Measurements from ENCODE around the gene TSC22D1. TPM values are rescaled to one million over a fixed set of nuclear protein-coding genes. Genes with fewer than 3 reads are reported as not detected.
"Not testable (repeated sequence)": the region's sequence is repeated elsewhere in the genome, so short reads cannot be mapped to it uniquely, and the experiment has no call there.

TSC22D1 gene
- total and polyA plus RNA-seq, 3 experiments from 2014 or later: 8.5 to 10.3 (median 10.0) TPM

- H3K9me3 Mint-ChIP-seq: no peaks in the 10 kb centered on the region
- CTCF ChIA-PET: no interaction called here
These were observed 10.2 kb downstream of the TSC22D1 start for GRCh38 chr13:44565881-44566280.

GRCh38 chr13:44564936-44565335, 11.2 kb downstream of the TSC22D1 start:
- Histone ChIP-seq H3K36me3 (ENCODE audit: insufficient read depth, low read length) (no peaks in the 10 kb centered on the region), H3K9me3 (ENCODE audit: low read length) (no peaks in the 10 kb centered on the region), H3K4me3 (ENCODE audit: low read length) (no peak overlapping the region), H3K4me1 (ENCODE audit: insufficient read depth, low read length) (peaks cover 4% of the 10 kb centered on the region), H3K27ac (ENCODE audit: low read depth, low read length) (no peak overlapping the region), H3K27me3 (ENCODE audit: insufficient read depth, low read length, poor library complexity, severe bottlenecking) (no peaks in the 10 kb centered on the region)
- peaks cover 44 to 64% (median 63%) of the 10 kb centered on the region in 3 donors for H3K4me1 Mint-ChIP-seq
- H3K27ac Mint-ChIP-seq: no peak overlapping the region
- H3K36me3 Mint-ChIP-seq: peaks cover 0 to 2% (median 2%) of the 10 kb centered on the region in 3 donors
- no peak overlapping the region for H3K4me3 Mint-ChIP-seq
- H3K9me3 Mint-ChIP-seq: no peaks in the 10 kb centered on the region
- DNase-seq: no peak
- no peaks in the 10 kb centered on the region for H3K27me3 Mint-ChIP-seq
- ChIA-PET POLR2A (no interaction called here), CTCF (no interaction called here)

More at GRCh38 chr13:44565881-44566280, 10.2 kb downstream of the TSC22D1 start:
- Histone ChIP-seq H3K36me3 (ENCODE audit: insufficient read depth, low read length) (no peaks in the 10 kb centered on the region), H3K4me1 (ENCODE audit: insufficient read depth, low read length) (peaks cover 4% of the 10 kb centered on the region), H3K27ac (ENCODE audit: low read depth, low read length) (no peak overlapping the region), H3K9me3 (ENCODE audit: low read length) (no peaks in the 10 kb centered on the region), H3K27me3 (ENCODE audit: insufficient read depth, low read length, poor library complexity, severe bottlenecking) (no peaks in the 10 kb centered on the region), H3K4me3 (ENCODE audit: low read length) (no peak overlapping the region)
- H3K27me3 Mint-ChIP-seq: no peaks in the 10 kb centered on the region
- no peak for DNase-seq
- H3K4me3 Mint-ChIP-seq: no peak overlapping the region
- POLR2A ChIA-PET: no interaction called here
- peaks cover 45 to 65% (median 64%) of the 10 kb centered on the region in 3 donors for H3K4me1 Mint-ChIP-seq
- H3K36me3 Mint-ChIP-seq: peaks cover 0 to 2% (median 2%) of the 10 kb centered on the region in 3 donors
- H3K27ac Mint-ChIP-seq: no peak overlapping the region

GRCh38 chr13:44562853-44563252, 13.3 kb downstream of the TSC22D1 start:
- H3K4me3 ChIP-seq (ENCODE audit: low read length); H3K9me3 ChIP-seq (ENCODE audit: low read length); H3K4me3 Mint-ChIP-seq; H3K36me3 ChIP-seq (ENCODE audit: insufficient read depth, low read length); H3K4me1 ChIP-seq (ENCODE audit: insufficient read depth, low read length); H3K27me3 ChIP-seq (ENCODE audit: insufficient read depth, low read length, poor library complexity, severe bottlenecking); DNase-seq; H3K27ac ChIP-seq (ENCODE audit: low read depth, low read length); H3K27ac Mint-ChIP-seq; H3K27me3 Mint-ChIP-seq; POLR2A ChIA-PET; H3K36me3 Mint-ChIP-seq; CTCF ChIA-PET; H3K9me3 Mint-ChIP-seq: not testable (repeated sequence)
- peaks cover 31 to 48% (median 44%) of the 10 kb centered on the region in 3 donors for H3K4me1 Mint-ChIP-seq

- Mint-ChIP-seq H3K36me3 (peaks cover 0 to 4% (median 0%) of the 10 kb centered on the region in 3 donors), H3K4me3 (no peak overlapping the region), H3K27me3 (no peaks in the 10 kb centered on the region), H3K9me3 (no peaks in the 10 kb centered on the region), H3K4me1 (peaks cover 17 to 33% (median 29%) of the 10 kb centered on the region in 3 donors), H3K27ac (no peak overlapping the region)
- Histone ChIP-seq H3K36me3 (ENCODE audit: insufficient read depth, low read length) (no peaks in the 10 kb centered on the region), H3K4me3 (ENCODE audit: low read length) (no peak overlapping the region), H3K27ac (ENCODE audit: low read depth, low read length) (no peak overlapping the region), H3K9me3 (ENCODE audit: low read length) (no peaks in the 10 kb centered on the region), H3K27me3 (ENCODE audit: insufficient read depth, low read length, poor library complexity, severe bottlenecking) (no peaks in the 10 kb centered on the region), H3K4me1 (ENCODE audit: insufficient read depth, low read length) (no peaks in the 10 kb centered on the region)
- no peak for DNase-seq
- ChIA-PET POLR2A (no interaction called here), CTCF (no interaction called here)
These were observed 14.8 kb downstream of the TSC22D1 start for GRCh38 chr13:44561351-44561750.

GRCh38 chr13:44557986-44558385, 18.1 kb downstream of the TSC22D1 start:
- H3K9me3 ChIP-seq (ENCODE audit: low read length): no peaks in the 10 kb centered on the region
- DNase-seq: no peak
- Mint-ChIP-seq H3K9me3 (no peaks in the 10 kb centered on the region), H3K4me1 (peaks cover 14 to 23% (median 21%) of the 10 kb centered on the region in 3 donors), H3K4me3 (no peak overlapping the region), H3K27me3 (no peaks in the 10 kb centered on the region), H3K36me3 (peaks cover 0 to 4% (median 3%) of the 10 kb centered on the region in 3 donors), H3K27ac (no peak overlapping the region)
- POLR2A ChIA-PET: no interaction called here
- H3K27me3 ChIP-seq (ENCODE audit: insufficient read depth, low read length, poor library complexity, severe bottlenecking): no peaks in the 10 kb centered on the region
- no peak overlapping the region for H3K27ac ChIP-seq (ENCODE audit: low read depth, low read length)
- CTCF ChIA-PET: interaction anchor here (0.7 kb wide), 1 partner anchor 751 kb away, joined by 3 read pairs; no protein-coding TSS in a partner anchor
- no peak overlapping the region for H3K4me3 ChIP-seq (ENCODE audit: low read length)
- no peaks in the 10 kb centered on the region for H3K4me1 ChIP-seq (ENCODE audit: insufficient read depth, low read length)
- no peaks in the 10 kb centered on the region for H3K36me3 ChIP-seq (ENCODE audit: insufficient read depth, low read length)

GRCh38 chr13:44555207-44555606, 20.9 kb downstream of the TSC22D1 start:
- peaks cover 0 to 12% (median 8%) of the 10 kb centered on the region in 3 donors for H3K36me3 Mint-ChIP-seq
- H3K36me3 ChIP-seq (ENCODE audit: insufficient read depth, low read length): no peaks in the 10 kb centered on the region
- H3K27ac ChIP-seq (ENCODE audit: low read depth, low read length): no peak overlapping the region
- ChIA-PET POLR2A (no interaction called here), CTCF (no interaction called here)
- no peak for DNase-seq
- H3K9me3 Mint-ChIP-seq: no peaks in the 10 kb centered on the region
- no peaks in the 10 kb centered on the region for H3K9me3 ChIP-seq (ENCODE audit: low read length)
- H3K27ac Mint-ChIP-seq: no peak overlapping the region
- H3K4me3 ChIP-seq (ENCODE audit: low read length): no peak overlapping the region
- no peaks in the 10 kb centered on the region for H3K27me3 ChIP-seq (ENCODE audit: insufficient read depth, low read length, poor library complexity, severe bottlenecking)
- no peaks in the 10 kb centered on the region for H3K27me3 Mint-ChIP-seq
- peaks cover 10 to 17% (median 11%) of the 10 kb centered on the region in 3 donors for H3K4me1 Mint-ChIP-seq
- H3K4me3 Mint-ChIP-seq: no peak overlapping the region
- H3K4me1 ChIP-seq (ENCODE audit: insufficient read depth, low read length): no peaks in the 10 kb centered on the region

GRCh38 chr13:44549476-44549875, 26.7 kb downstream of the TSC22D1 start:
- ChIA-PET CTCF (no interaction called here), POLR2A (no interaction called here)
- H3K4me1 Mint-ChIP-seq: peaks cover 5 to 18% (median 5%) of the 10 kb centered on the region in 3 donors
- no peak for DNase-seq
- Histone ChIP-seq H3K27me3 (ENCODE audit: insufficient read depth, low read length, poor library complexity, severe bottlenecking) (no peaks in the 10 kb centered on the region), H3K4me3 (ENCODE audit: low read length) (no peak overlapping the region), H3K4me1 (ENCODE audit: insufficient read depth, low read length) (no peaks in the 10 kb centered on the region), H3K9me3 (ENCODE audit: low read length) (no peaks in the 10 kb centered on the region), H3K36me3 (ENCODE audit: insufficient read depth, low read length) (no peaks in the 10 kb centered on the region), H3K27ac (ENCODE audit: low read depth, low read length) (no peak overlapping the region)
- H3K9me3 Mint-ChIP-seq: no peaks in the 10 kb centered on the region
- peaks cover 0 to 8% (median 5%) of the 10 kb centered on the region in 3 donors for H3K36me3 Mint-ChIP-seq
- no peak overlapping the region for H3K4me3 Mint-ChIP-seq
- no peak overlapping the region for H3K27ac Mint-ChIP-seq
- H3K27me3 Mint-ChIP-seq: no peaks in the 10 kb centered on the region

- Histone ChIP-seq H3K36me3 (ENCODE audit: insufficient read depth, low read length) (no peaks in the 10 kb centered on the region), H3K4me1 (ENCODE audit: insufficient read depth, low read length) (no peaks in the 10 kb centered on the region), H3K9me3 (ENCODE audit: low read length) (no peaks in the 10 kb centered on the region), H3K4me3 (ENCODE audit: low read length) (no peak overlapping the region), H3K27me3 (ENCODE audit: insufficient read depth, low read length, poor library complexity, severe bottlenecking) (no peaks in the 10 kb centered on the region), H3K27ac (ENCODE audit: low read depth, low read length) (no peak overlapping the region)
- no peak overlapping the region for H3K27ac Mint-ChIP-seq
- CTCF ChIA-PET: no interaction called here
- no peaks in the 10 kb centered on the region for H3K9me3 Mint-ChIP-seq
- no peak for DNase-seq
- H3K36me3 Mint-ChIP-seq: peaks cover 0 to 1% (median 1%) of the 10 kb centered on the region in 3 donors
- POLR2A ChIA-PET: interaction anchor here (0.6 kb wide), 1 partner anchor 21 kb away, joined by 5 read pairs; no protein-coding TSS in a partner anchor
- H3K27me3 Mint-ChIP-seq: no peaks in the 10 kb centered on the region
- no peak overlapping the region for H3K4me3 Mint-ChIP-seq
- peaks cover 0 to 10% (median under 1%) of the 10 kb centered on the region in 3 donors for H3K4me1 Mint-ChIP-seq
These were observed 30.0 kb downstream of the TSC22D1 start for GRCh38 chr13:44546164-44546563.

Data from CD8-positive, alpha-beta memory T cell (primary cell).